HEK293 (cell line): ENCODE measurements around the gene CD99L2.

Experiments used
- CTCF ChIA-PET: fragments of 350-600 bp; formaldehyde crosslinking; extraction: SDS; loops from one replicate; lab custom pipeline; 2021; ENCODE audit warnings: antibody characterized with exemption; lab: Yijun Ruan, JAX
- POLR2A ChIA-PET: fragments of 300-600 bp; formaldehyde crosslinking; extraction: SDS; loops from one replicate; lab custom pipeline; 2020; ENCODE audit warnings: antibody characterized with exemption, inconsistent platforms; lab: Yijun Ruan, JAX
- H3K27ac ChIP-seq: fragments of 200-500 bp; sonication (Bioruptor generic); 2 replicates; pipeline ENCODE4 v1.5.1; 2014; ENCODE audit warnings: low read depth, low read length, control low read depth, inconsistent platforms; ENCODE audit errors: extremely low read depth
- H3K36me3 ChIP-seq, 2 experiments: fragments of 200-500 bp in 1 of 2; sonication (Bioruptor generic) in 1 of 2; 1 replicate in 1 of 2; 2 replicates in 1 of 2; pipeline ENCODE4 v1.5.1; 2014 to 2017; ENCODE audit warnings: inconsistent platforms in 2 of 2, low read length in 2 of 2; ENCODE audit not compliant: control insufficient read depth in 2 of 2, insufficient read depth in 1 of 2
- H3K4me1 ChIP-seq: fragments of 200-500 bp; sonication (Bioruptor generic); 2 replicates; pipeline ENCODE4 v1.5.1; 2014; ENCODE audit warnings: mild to moderate bottlenecking, low read length, inconsistent platforms; ENCODE audit not compliant: control insufficient read depth, insufficient read depth
- H3K4me3 ChIP-seq: 2 replicates; pipeline ENCODE4 v1.5.1; 2011; ENCODE audit warnings: low read depth, mild to moderate bottlenecking, control low read depth, low read length, moderate library complexity
- H3K9me3 ChIP-seq: fragments of 200-500 bp; sonication (Bioruptor generic); 2 replicates; pipeline ENCODE4 v1.5.1; 2014; ENCODE audit warnings: low read depth, low read length, inconsistent platforms; ENCODE audit not compliant: control insufficient read depth, insufficient read depth
- EGR2 ChIP-seq: fragments of 450-650 bp; formaldehyde crosslinking; IDR thresholded peaks from 2 replicates; pipeline ENCODE4 v1.5.1; 2016; ENCODE audit warnings: low read depth, missing biosample characterization, missing genetic modification characterization
- HOXC10 ChIP-seq: sonication (generic); formaldehyde crosslinking; IDR thresholded peaks from 2 replicates; pipeline ENCODE4 v1.8.1; 2023; ENCODE audit warnings: mild to moderate bottlenecking, missing genetic modification reagents
- KLF8 ChIP-seq: fragments of 450-650 bp; formaldehyde crosslinking; IDR thresholded peaks from 2 replicates; pipeline ENCODE4 v1.5.1; 2016; ENCODE audit warnings: missing biosample characterization, missing genetic modification characterization
- MEIS1 ChIP-seq: sonication (generic); formaldehyde crosslinking; IDR thresholded peaks from 2 replicates; pipeline ENCODE4 v1.8.1; 2022; ENCODE audit warnings: missing genetic modification reagents, mild to moderate bottlenecking, borderline replicate concordance
- MYNN ChIP-seq: fragments of 450-650 bp; formaldehyde crosslinking; IDR thresholded peaks from 2 replicates; pipeline ENCODE4 v1.5.1; 2016; ENCODE audit warnings: missing biosample characterization, missing genetic modification characterization, borderline replicate concordance
- PRDM10 ChIP-seq: fragments of 450-650 bp; formaldehyde crosslinking; IDR thresholded peaks from 2 replicates; pipeline ENCODE4 v1.5.1; 2016; ENCODE audit warnings: missing biosample characterization, missing genetic modification characterization
- TRIM28 ChIP-seq: IDR thresholded peaks from 2 replicates; pipeline ENCODE4 v1.6.1; 2011; ENCODE audit warnings: low read length, control low read depth, borderline replicate concordance
- ZBTB10 ChIP-seq: fragments of 450-650 bp; formaldehyde crosslinking; IDR thresholded peaks from 2 replicates; pipeline ENCODE4 v1.5.1; 2016; ENCODE audit warnings: missing biosample characterization, missing genetic modification characterization
- ZBTB48 ChIP-seq: fragments of 450-650 bp; formaldehyde crosslinking; IDR thresholded peaks from 2 replicates; pipeline ENCODE4 v1.5.1; 2016; ENCODE audit warnings: missing biosample characterization, missing genetic modification characterization
- ZNF174 ChIP-seq: fragments of 450-650 bp; formaldehyde crosslinking; IDR thresholded peaks from 2 replicates; pipeline ENCODE4 v1.5.0; 2017; ENCODE audit warnings: missing biosample characterization, mild to moderate bottlenecking, missing genetic modification characterization
- ZNF184 ChIP-seq: fragments of 450-650 bp; IDR thresholded peaks from 2 replicates; pipeline ENCODE4 v1.5.1; 2018; ENCODE audit warnings: missing biosample characterization, mild to moderate bottlenecking, missing genetic modification characterization
- ZNF391 ChIP-seq: fragments of 450-650 bp; formaldehyde crosslinking; IDR thresholded peaks from 2 replicates; pipeline ENCODE4 v1.5.1; 2016; ENCODE audit warnings: low read depth, missing biosample characterization, missing genetic modification characterization, borderline replicate concordance
- ZNF404 ChIP-seq: fragments of 450-650 bp; formaldehyde crosslinking; IDR thresholded peaks from 2 replicates; pipeline ENCODE4 v1.5.1; 2017; ENCODE audit warnings: missing biosample characterization, missing genetic modification characterization
- ZNF423 ChIP-seq: fragments of 450-650 bp; formaldehyde crosslinking; IDR thresholded peaks from 2 replicates; pipeline ENCODE4 v1.5.1; 2016; ENCODE audit warnings: missing biosample characterization, missing genetic modification characterization
- ZNF473 ChIP-seq: fragments of 450-650 bp; formaldehyde crosslinking; IDR thresholded peaks from 2 replicates; pipeline ENCODE4 v1.5.1; 2017; ENCODE audit warnings: missing biosample characterization, missing genetic modification characterization
- ZNF558 ChIP-seq: fragments of 450-650 bp; formaldehyde crosslinking; IDR thresholded peaks from 2 replicates; pipeline ENCODE4 v1.5.1; 2016; ENCODE audit warnings: missing biosample characterization, missing genetic modification characterization
- ZNF776 ChIP-seq: fragments of 450-650 bp; formaldehyde crosslinking; IDR thresholded peaks from 2 replicates; pipeline ENCODE4 v1.5.0; 2017; ENCODE audit warnings: missing biosample characterization, missing genetic modification characterization, borderline replicate concordance
- ZSCAN5A ChIP-seq: fragments of 450-650 bp; formaldehyde crosslinking; IDR thresholded peaks from 2 replicates; pipeline ENCODE4 v1.5.1; 2016; ENCODE audit warnings: missing biosample characterization, missing genetic modification characterization
- TF ChIP-seq, protein P1 (sequence below): fragments of 450-650 bp; formaldehyde crosslinking; conservative IDR thresholded peaks from 2 replicates; pipeline ENCODE4 v1.5.1; 2016; ENCODE audit warnings: low read depth, missing biosample characterization, missing genetic modification characterization
- TF ChIP-seq, protein P2 (sequence below): fragments of 450-650 bp; formaldehyde crosslinking; IDR thresholded peaks from 2 replicates; pipeline ENCODE4; 2016; ENCODE audit warnings: missing biosample characterization, missing genetic modification characterization
- TF ChIP-seq, protein P3 (sequence below): fragments of 450-650 bp; formaldehyde crosslinking; IDR thresholded peaks from 2 replicates; pipeline ENCODE4 v1.5.1; 2016; ENCODE audit warnings: missing biosample characterization, missing genetic modification characterization

The CD99L2 gene

DNA sequence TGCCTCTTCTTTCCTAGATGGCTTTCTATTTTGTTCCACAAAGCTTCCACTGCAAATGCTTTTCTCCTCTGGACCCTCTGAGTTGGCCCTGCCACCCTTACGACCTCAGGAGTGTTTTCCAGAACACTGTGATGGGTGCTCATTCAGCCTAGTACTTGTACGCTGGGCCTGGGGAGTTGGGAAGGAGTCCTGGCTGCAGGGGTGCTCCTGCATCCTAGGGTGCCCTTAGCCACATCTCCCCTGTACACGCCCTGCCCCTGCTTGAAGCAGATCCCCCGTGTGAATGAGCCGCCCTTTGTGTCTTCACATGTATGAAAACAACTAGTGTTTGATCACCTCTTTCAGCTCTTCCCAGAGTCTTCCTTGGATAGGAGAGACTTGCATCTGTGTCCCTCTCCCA is 141.1 kb downstream of the CD99L2 start (continued):
- TF ChIP-seq, protein P1, sequence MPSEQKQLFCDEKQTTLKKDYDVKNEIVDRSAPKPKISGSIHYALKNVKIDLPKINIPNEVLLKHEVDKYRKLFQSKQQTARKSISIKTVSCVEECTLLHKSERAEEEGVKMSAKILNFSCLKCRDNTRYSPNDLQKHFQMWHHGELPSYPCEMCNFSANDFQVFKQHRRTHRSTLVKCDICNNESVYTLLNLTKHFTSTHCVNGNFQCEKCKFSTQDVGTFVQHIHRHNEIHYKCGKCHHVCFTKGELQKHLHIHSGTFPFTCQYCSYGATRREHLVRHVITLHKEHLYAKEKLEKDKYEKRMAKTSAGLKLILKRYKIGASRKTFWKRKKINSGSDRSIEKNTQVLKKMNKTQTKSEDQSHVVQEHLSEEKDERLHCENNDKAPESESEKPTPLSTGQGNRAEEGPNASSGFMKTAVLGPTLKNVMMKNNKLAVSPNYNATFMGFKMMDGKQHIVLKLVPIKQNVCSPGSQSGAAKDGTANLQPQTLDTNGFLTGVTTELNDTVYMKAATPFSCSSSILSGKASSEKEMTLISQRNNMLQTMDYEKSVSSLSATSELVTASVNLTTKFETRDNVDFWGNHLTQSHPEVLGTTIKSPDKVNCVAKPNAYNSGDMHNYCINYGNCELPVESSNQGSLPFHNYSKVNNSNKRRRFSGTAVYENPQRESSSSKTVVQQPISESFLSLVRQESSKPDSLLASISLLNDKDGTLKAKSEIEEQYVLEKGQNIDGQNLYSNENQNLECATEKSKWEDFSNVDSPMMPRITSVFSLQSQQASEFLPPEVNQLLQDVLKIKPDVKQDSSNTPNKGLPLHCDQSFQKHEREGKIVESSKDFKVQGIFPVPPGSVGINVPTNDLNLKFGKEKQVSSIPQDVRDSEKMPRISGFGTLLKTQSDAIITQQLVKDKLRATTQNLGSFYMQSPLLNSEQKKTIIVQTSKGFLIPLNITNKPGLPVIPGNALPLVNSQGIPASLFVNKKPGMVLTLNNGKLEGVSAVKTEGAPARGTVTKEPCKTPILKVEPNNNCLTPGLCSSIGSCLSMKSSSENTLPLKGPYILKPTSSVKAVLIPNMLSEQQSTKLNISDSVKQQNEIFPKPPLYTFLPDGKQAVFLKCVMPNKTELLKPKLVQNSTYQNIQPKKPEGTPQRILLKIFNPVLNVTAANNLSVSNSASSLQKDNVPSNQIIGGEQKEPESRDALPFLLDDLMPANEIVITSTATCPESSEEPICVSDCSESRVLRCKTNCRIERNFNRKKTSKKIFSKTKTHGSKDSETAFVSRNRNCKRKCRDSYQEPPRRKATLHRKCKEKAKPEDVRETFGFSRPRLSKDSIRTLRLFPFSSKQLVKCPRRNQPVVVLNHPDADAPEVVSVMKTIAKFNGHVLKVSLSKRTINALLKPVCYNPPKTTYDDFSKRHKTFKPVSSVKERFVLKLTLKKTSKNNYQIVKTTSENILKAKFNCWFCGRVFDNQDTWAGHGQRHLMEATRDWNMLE (tag by site-specific recombination) = no peak
- no peak for TF ChIP-seq KLF8 (tag by site-specific recombination)
- TF ChIP-seq, all 188 proteins: peak for 0

- Histone ChIP-seq H3K27ac (no peak overlapping the region), H3K9me3 (no peaks in the 10 kb centered on the region), H3K4me1 (no peaks in the 10 kb centered on the region), H3K4me3 (no peak overlapping the region), H3K36me3 (peaks cover 12 to 41% of the 10 kb centered on the region in 2 experiments; a peak in 2 of 3 replicates)
- POLR2A ChIA-PET = no interaction called here
- CTCF ChIA-PET = interaction anchor here (0.7 kb wide), 1 partner anchor 18 kb away, joined by 3 read pairs; no protein-coding TSS in a partner anchor
- TF ChIP-seq ZSCAN5A = no peak
- TF ChIP-seq, protein P2, sequence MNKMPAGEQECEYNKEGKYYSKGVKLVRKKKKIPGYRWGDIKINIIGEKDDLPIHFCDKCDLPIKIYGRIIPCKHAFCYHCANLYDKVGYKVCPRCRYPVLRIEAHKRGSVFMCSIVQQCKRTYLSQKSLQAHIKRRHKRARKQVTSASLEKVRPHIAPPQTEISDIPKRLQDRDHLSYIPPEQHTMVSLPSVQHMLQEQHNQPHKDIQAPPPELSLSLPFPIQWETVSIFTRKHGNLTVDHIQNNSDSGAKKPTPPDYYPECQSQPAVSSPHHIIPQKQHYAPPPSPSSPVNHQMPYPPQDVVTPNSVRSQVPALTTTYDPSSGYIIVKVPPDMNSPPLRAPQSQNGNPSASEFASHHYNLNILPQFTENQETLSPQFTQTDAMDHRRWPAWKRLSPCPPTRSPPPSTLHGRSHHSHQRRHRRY (tag by site-specific recombination) = no peak
- TF ChIP-seq ZNF473 = no peak
- TF ChIP-seq MEIS1 (CRISPR knock-in tag) = no peak
- no peak for TF ChIP-seq ZNF174 (tag by site-specific recombination)
- TF ChIP-seq TRIM28 = no peak
- TF ChIP-seq, protein P3, sequence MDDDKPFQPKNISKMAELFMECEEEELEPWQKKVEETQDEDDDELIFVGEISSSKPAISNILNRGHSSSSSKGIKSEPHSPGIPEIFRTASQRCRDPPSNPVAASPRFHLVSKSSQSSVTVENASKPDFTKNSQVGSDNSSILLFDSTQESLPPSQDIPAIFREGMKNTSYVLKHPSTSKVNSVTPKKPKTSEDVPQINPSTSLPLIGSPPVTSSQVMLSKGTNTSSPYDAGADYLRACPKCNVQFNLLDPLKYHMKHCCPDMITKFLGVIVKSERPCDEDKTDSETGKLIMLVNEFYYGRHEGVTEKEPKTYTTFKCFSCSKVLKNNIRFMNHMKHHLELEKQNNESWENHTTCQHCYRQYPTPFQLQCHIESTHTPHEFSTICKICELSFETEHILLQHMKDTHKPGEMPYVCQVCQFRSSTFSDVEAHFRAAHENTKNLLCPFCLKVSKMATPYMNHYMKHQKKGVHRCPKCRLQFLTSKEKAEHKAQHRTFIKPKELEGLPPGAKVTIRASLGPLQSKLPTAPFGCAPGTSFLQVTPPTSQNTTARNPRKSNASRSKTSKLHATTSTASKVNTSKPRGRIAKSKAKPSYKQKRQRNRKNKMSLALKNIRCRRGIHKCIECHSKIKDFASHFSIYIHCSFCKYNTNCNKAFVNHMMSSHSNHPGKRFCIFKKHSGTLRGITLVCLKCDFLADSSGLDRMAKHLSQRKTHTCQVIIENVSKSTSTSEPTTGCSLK (tag by site-specific recombination) = no peak
- TF ChIP-seq ZBTB48 (tag by site-specific recombination) = no peak
- no peak for TF ChIP-seq ZNF404 (tag by site-specific recombination)
- TF ChIP-seq ZNF776 = no peak
- TF ChIP-seq ZNF423 (tag by site-specific recombination) = no peak
- no peak for TF ChIP-seq ZNF184 (tag by site-specific recombination)
- no peak for TF ChIP-seq MYNN (tag by site-specific recombination)
- TF ChIP-seq ZNF558 (tag by site-specific recombination) = no peak
- TF ChIP-seq ZNF391 (tag by site-specific recombination) = no peak
- no peak for TF ChIP-seq HOXC10 (CRISPR knock-in tag)
- TF ChIP-seq EGR2 (tag by site-specific recombination) = no peak
- TF ChIP-seq ZBTB10 (tag by site-specific recombination) = no peak
- TF ChIP-seq PRDM10 = no peak
Measured at GRCh38 chrX:150753968-150754367, 144.5 kb downstream of the CD99L2 start.
